H9 (cell line): ENCODE results near the gene IGDCC3. TPM values are rescaled to one million over a fixed set of nuclear protein-coding genes. Genes with fewer than 3 reads are reported as not detected.

Experiments used
- DNase-seq: peaks from one replicate; pipeline ENCODE4 v3.0.0-alpha.2; 2017
- H2AFZ ChIP-seq: one replicate; pipeline ENCODE4 v1.6.1; 2013; ENCODE audit warnings: mild to moderate bottlenecking, low read length, control low read depth, moderate library complexity
- H2AK5ac ChIP-seq: 2 replicates; pipeline ENCODE4 v1.6.1; 2013; ENCODE audit warnings: low read length, control low read depth, mixed read lengths; ENCODE audit not compliant: insufficient read length
- H2BK120ac ChIP-seq: one replicate; pipeline ENCODE4 v1.6.1; 2013; ENCODE audit warnings: low read depth, mild to moderate bottlenecking, low read length, control low read depth, inconsistent platforms; ENCODE audit not compliant: poor library complexity, severe bottlenecking
- H2BK12ac ChIP-seq: 2 replicates; pipeline ENCODE4 v1.6.1; 2013; ENCODE audit warnings: low read length, control low read depth, mixed read lengths, low read depth; ENCODE audit not compliant: insufficient read length
- H2BK15ac ChIP-seq: 2 replicates; pipeline ENCODE4 v1.6.1; 2013; ENCODE audit warnings: low read depth, low read length, control low read depth
- H2BK20ac ChIP-seq: one replicate; pipeline ENCODE4 v1.6.1; 2013; ENCODE audit warnings: low read depth, mild to moderate bottlenecking, low read length, control low read depth, inconsistent platforms; ENCODE audit not compliant: poor library complexity, severe bottlenecking
- H2BK5ac ChIP-seq: 2 replicates; pipeline ENCODE4 v1.6.1; 2013; ENCODE audit warnings: low read length, control low read depth, mixed read lengths; ENCODE audit not compliant: insufficient read length
- H3K14ac ChIP-seq: 2 replicates; pipeline ENCODE4 v1.6.1; 2013; ENCODE audit warnings: low read length, control low read depth; ENCODE audit not compliant: insufficient read depth
- H3K18ac ChIP-seq: 2 replicates; pipeline ENCODE4 v1.6.1; 2013; ENCODE audit warnings: low read depth, mild to moderate bottlenecking, mixed read lengths, low read length, control low read depth; ENCODE audit not compliant: insufficient read length
- H3K23ac ChIP-seq: 2 replicates; pipeline ENCODE4 v1.6.1; 2013; ENCODE audit warnings: low read length, control low read depth, mixed read lengths, low read depth; ENCODE audit not compliant: insufficient read length
- H3K23me2 ChIP-seq: 2 replicates; pipeline ENCODE4 v1.6.1; 2013; ENCODE audit warnings: low read depth, mild to moderate bottlenecking, mixed read lengths, low read length, control low read depth; ENCODE audit not compliant: insufficient read length, poor library complexity, severe bottlenecking
- H3K27ac ChIP-seq: 2 replicates; pipeline ENCODE4 v1.5.1; 2013; ENCODE audit warnings: low read length, control low read depth, mixed read lengths, low read depth; ENCODE audit not compliant: insufficient read length
- H3K27me3 ChIP-seq: 2 replicates; pipeline ENCODE4 v1.6.1; 2013; ENCODE audit warnings: low read length, control low read depth, inconsistent platforms; ENCODE audit not compliant: insufficient read depth
- H3K4ac ChIP-seq: 2 replicates; pipeline ENCODE4 v1.6.1; 2013; ENCODE audit warnings: low read depth, mild to moderate bottlenecking, control low read depth, inconsistent platforms, low read length, moderate library complexity
- H3K4me1 ChIP-seq: 2 replicates; pipeline ENCODE4 v1.6.1; 2013; ENCODE audit warnings: low read length, control low read depth, inconsistent platforms; ENCODE audit not compliant: insufficient read depth
- H3K4me2 ChIP-seq: 2 replicates; pipeline ENCODE4 v1.6.1; 2013; ENCODE audit warnings: low read length, control low read depth, mixed read lengths; ENCODE audit not compliant: insufficient read length, insufficient read depth
- H3K56ac ChIP-seq: 2 replicates; pipeline ENCODE4 v1.6.1; 2013; ENCODE audit warnings: low read depth, mild to moderate bottlenecking, mixed read lengths, low read length, control low read depth; ENCODE audit not compliant: insufficient read length
- H3K79me1 ChIP-seq: 2 replicates; pipeline ENCODE4 v1.6.1; 2013; ENCODE audit warnings: low read depth, mild to moderate bottlenecking, moderate library complexity, low read length, control low read depth, inconsistent platforms; ENCODE audit not compliant: insufficient read depth, poor library complexity, severe bottlenecking
- H3K79me2 ChIP-seq: 2 replicates; pipeline ENCODE4 v1.6.1; 2013; ENCODE audit warnings: low read length, control low read depth, inconsistent platforms; ENCODE audit not compliant: insufficient read depth
- H3K9ac ChIP-seq: 2 replicates; pipeline ENCODE4 v1.6.1; 2013; ENCODE audit warnings: low read length, control low read depth, mixed read lengths; ENCODE audit not compliant: insufficient read length; ENCODE audit errors: extremely low read depth
- H3K9me3 ChIP-seq: one replicate; pipeline ENCODE4 v1.6.1; 2013; ENCODE audit warnings: low read depth, low read length, inconsistent platforms; ENCODE audit not compliant: control insufficient read depth
- H3T11ph ChIP-seq: one replicate; pipeline ENCODE4 v1.6.1; 2013; ENCODE audit warnings: mild to moderate bottlenecking, low read length, control low read depth, inconsistent platforms
- H4K20me1 ChIP-seq: one replicate; pipeline ENCODE4 v1.6.1; 2013; ENCODE audit not compliant: control insufficient read depth, insufficient read length, insufficient read depth
- H4K5ac ChIP-seq: 2 replicates; pipeline ENCODE4 v1.6.1; 2013; ENCODE audit warnings: low read depth, mild to moderate bottlenecking, mixed read lengths, low read length, control low read depth; ENCODE audit not compliant: insufficient read length
- H4K8ac ChIP-seq: replicated peaks from 2 replicates; pipeline ENCODE4 v1.6.1; 2013; ENCODE audit warnings: low read length, control low read depth, mixed read lengths, low read depth; ENCODE audit not compliant: insufficient read length
- H4K91ac ChIP-seq: 2 replicates; pipeline ENCODE4 v1.6.1; 2013; ENCODE audit warnings: low read depth, mild to moderate bottlenecking, moderate library complexity, mixed read lengths, low read length, control low read depth; ENCODE audit not compliant: insufficient read length
- H3K27ac Mint-ChIP-seq, 3 experiments: 2 replicates in 2 of 3; 3 replicates in 1 of 3; pipeline ENCODE4 v1.8.0; 2020 to 2021; ENCODE audit warnings: mixed read lengths in 3 of 3, mild to moderate bottlenecking in 1 of 3, moderate library complexity in 1 of 3
- H3K27me3 Mint-ChIP-seq: 2 replicates; pipeline ENCODE4 v1.8.0; 2021; ENCODE audit warnings: low read depth, mild to moderate bottlenecking, moderate library complexity, mixed read lengths
- H3K36me3 Mint-ChIP-seq, 3 experiments: 2 replicates in 2 of 3; 3 replicates in 1 of 3; pipeline ENCODE4 v1.8.0; 2020 to 2021; ENCODE audit warnings: low read depth in 3 of 3, mixed read lengths in 3 of 3; ENCODE audit not compliant: insufficient read depth in 1 of 3
- H3K4me1 Mint-ChIP-seq, 2 experiments: 2 replicates each; pipeline ENCODE4 v1.8.0; 2020; ENCODE audit warnings: mixed read lengths in 2 of 2
- H3K4me3 Mint-ChIP-seq, 2 experiments: 2 replicates in 1 of 2; 3 replicates in 1 of 2; pipeline ENCODE4 v1.8.0; 2020 to 2021; ENCODE audit warnings: mild to moderate bottlenecking in 2 of 2, mixed read lengths in 2 of 2, moderate library complexity in 1 of 2
- H3K9me3 Mint-ChIP-seq, 2 experiments: 2 replicates in 1 of 2; 3 replicates in 1 of 2; pipeline ENCODE4 v1.8.0; 2020; ENCODE audit warnings: mild to moderate bottlenecking in 2 of 2, mixed read lengths in 2 of 2, moderate library complexity in 1 of 2
- CTCF ChIP-seq: fragments of 200-600 bp; sonication (generic); conservative IDR thresholded peaks from 3 replicates; pipeline ENCODE4 v1.8.0; 2021; ENCODE audit warnings: antibody characterized with exemption, mild to moderate bottlenecking
- WGBS: extraction: QIAGEN DNeasy Blood & Tissue Kit; methylation state at CpG from one replicate; pipeline ENCODE4 v1.1.7; 2013; ENCODE audit warnings: missing lambda C conversion rate, low lambda C conversion rate, mixed read lengths; ENCODE audit not compliant: insufficient read length; ENCODE audit errors: extremely low coverage; 5-methylcytosine and 5-hydroxymethylcytosine counted together
- total RNA-seq: library from RNA; stranded (reverse); gene quantifications from 2 replicates; pipeline ENCODE4 v1.2.1, GENCODE V29; 2021

The IGDCC3 gene
- total RNA-seq, 1 experiment from 2014 or later, result 18.9 TPM

- peaks cover 4% of the 10 kb centered on the region for H3K27me3 Mint-ChIP-seq
- Histone ChIP-seq H3K9ac (no peak overlapping the region), H2BK20ac (no peak overlapping the region), H3K14ac (no peak overlapping the region), H4K20me1 (no peaks in the 10 kb centered on the region), H3K79me1 (no peaks in the 10 kb centered on the region), H3K56ac (no peak overlapping the region), H4K5ac (no peak overlapping the region), H2AK5ac (no peak overlapping the region), H3K27ac (peak overlapping the region; percentile 19), H3K23me2 (no peaks in the 10 kb centered on the region), H2BK15ac (no peak overlapping the region), H3T11ph (no peak overlapping the region), H2BK12ac (no peak overlapping the region), H3K4me1 (peaks cover 37% of the 10 kb centered on the region; the same call in 1 of the 2 replicates), H4K8ac (no peak overlapping the region), H3K9me3 (no peaks in the 10 kb centered on the region), H4K91ac (no peak overlapping the region), H3K4me2 (peak overlapping the region; percentile 26), H3K79me2 (no peaks in the 10 kb centered on the region; the same call in 1 of the 2 replicates), H2AFZ (no peak overlapping the region), H3K23ac (no peak overlapping the region), H2BK5ac (no peak overlapping the region), H3K18ac (no peak overlapping the region), H2BK120ac (peak overlapping the region; percentile 1), H3K27me3 (no peaks in the 10 kb centered on the region; the same call in 1 of the 2 replicates), H3K4ac (no peak overlapping the region)
- peaks cover 6 to 14% (median 7%) of the 10 kb centered on the region in 3 experiments for H3K36me3 Mint-ChIP-seq
- TF ChIP-seq CTCF, result peak; percentile 37; the same call in 1 of the 3 replicates
- peak overlapping the region; percentile 97 to 99 (median 98) for H3K27ac Mint-ChIP-seq
- peaks cover 84 to 92% of the 10 kb centered on the region in 2 experiments for H3K4me1 Mint-ChIP-seq
- no peaks in the 10 kb centered on the region; a peak in 1 of 5 replicates for H3K9me3 Mint-ChIP-seq
- H3K4me3 Mint-ChIP-seq, result peak overlapping the region; percentile 34 to 72; a peak in 4 of 5 replicates
- no CpG with 5 or more reads among the region's 14 CpGs for WGBS
- peak; percentile 94 for DNase-seq
Observed at GRCh38 chr15:65414841-65415621, 37.2 kb upstream of the IGDCC3 start.
